Globus pallidus (tissue), 1 donor: Measurements from ENCODE around the gene TUT4.

ENCODE experiments used
- DNase-seq: peaks from one replicate; pipeline ENCODE4 v3.0.0-alpha.2; 2015; ENCODE audit warnings: low spot score

The TUT4 gene

GRCh38 chr1:52402860-52403240 lies 150.0 kb downstream of the TUT4 start:
- no peak for DNase-seq

- no peak for DNase-seq
Observed at GRCh38 chr1:52400131-52400530, 152.8 kb downstream of the TUT4 start.

DNA sequence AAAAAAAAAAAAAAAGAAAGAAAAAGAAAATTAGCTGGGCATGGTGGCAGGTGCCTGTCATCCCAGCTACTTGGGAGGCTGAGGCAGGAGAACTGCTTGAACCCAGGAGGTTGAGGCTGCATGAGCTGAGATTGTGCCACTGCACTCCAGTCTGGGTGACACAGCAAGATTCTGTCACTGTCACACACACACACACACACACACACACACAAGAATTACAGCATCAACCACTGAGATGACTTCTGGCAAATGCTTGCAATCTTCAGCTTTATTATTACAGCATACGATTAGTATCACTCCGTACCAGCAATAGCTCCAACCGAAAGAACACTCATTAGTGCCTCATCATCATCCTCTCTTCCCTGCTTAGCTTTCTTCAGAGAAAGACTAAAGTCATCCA lies 153.3 kb downstream of the TUT4 start:
- no peak for DNase-seq

- no peak for DNase-seq
Observed at GRCh38 chr1:52393174-52393573, 159.7 kb downstream of the TUT4 start.

- DNase-seq = no peak
Observed at GRCh38 chr1:52386458-52386857, 166.4 kb downstream of the TUT4 start.

DNA sequence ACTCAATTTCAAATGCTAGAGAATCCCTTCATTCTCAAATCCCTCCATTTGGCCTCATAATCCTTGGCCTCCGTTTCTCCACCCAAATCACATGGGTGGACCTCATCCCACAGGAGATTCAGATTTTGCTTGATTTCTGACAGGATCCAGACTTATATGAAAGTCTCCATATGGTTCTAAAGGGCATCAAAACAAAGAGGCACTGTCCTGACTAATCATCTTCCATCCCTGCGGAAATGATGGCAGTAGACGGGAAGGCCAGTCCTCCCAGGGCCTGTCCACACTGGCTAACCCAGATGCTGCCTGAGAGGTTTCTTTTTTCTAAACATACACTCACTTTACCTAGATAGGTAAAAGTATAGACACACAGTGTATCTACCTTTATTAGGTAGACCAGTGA lies 167.5 kb downstream of the TUT4 start:
- no peak for DNase-seq
